Smooth muscle cell (in vitro differentiated cells): ENCODE measurements around the gene MARCO. TPM values are rescaled to one million over a fixed set of nuclear protein-coding genes. Genes with fewer than 3 reads are reported as not detected.

Experiments
- DNase-seq: peaks from one replicate; lab custom pipeline; 2025; ENCODE audit not compliant: unreplicated experiment; lab: John Stamatoyannopoulos, UW
- H2AFZ ChIP-seq: fragments of 200-600 bp; sonication (generic); 2 replicates; pipeline ENCODE4 v1.6.0; 2016; ENCODE audit warnings: antibody characterized with exemption, low read depth, mild to moderate bottlenecking
- H3F3A ChIP-seq: fragments of 200-600 bp; sonication (generic); 2 replicates; pipeline ENCODE4 v1.6.0; 2017; ENCODE audit warnings: antibody characterized with exemption, low read depth
- H3K27ac ChIP-seq: fragments of 200-600 bp; sonication (generic); 2 replicates; pipeline ENCODE4 v1.5.1; 2016; ENCODE audit warnings: low read depth, mild to moderate bottlenecking
- H3K27me3 ChIP-seq: fragments of 200-600 bp; sonication (generic); 2 replicates; pipeline ENCODE4 v1.6.1; 2016; ENCODE audit warnings: low read depth, mild to moderate bottlenecking
- H3K36me3 ChIP-seq: fragments of 200-600 bp; sonication (generic); 2 replicates; pipeline ENCODE4 v1.5.1; 2016; ENCODE audit warnings: low read depth
- H3K4me1 ChIP-seq: fragments of 200-600 bp; sonication (generic); 2 replicates; pipeline ENCODE4 v1.5.1; 2016; ENCODE audit warnings: low read depth
- H3K4me2 ChIP-seq: fragments of 200-600 bp; sonication (generic); 2 replicates; pipeline ENCODE4 v1.6.0; 2016; ENCODE audit warnings: mild to moderate bottlenecking
- H3K4me3 ChIP-seq: fragments of 200-600 bp; sonication (generic); 2 replicates; pipeline ENCODE4 v1.5.1; 2016; ENCODE audit warnings: mild to moderate bottlenecking
- H3K79me2 ChIP-seq: fragments of 200-600 bp; sonication (generic); 2 replicates; pipeline ENCODE4 v1.6.0; 2016; ENCODE audit warnings: low read depth, mild to moderate bottlenecking
- H3K9ac ChIP-seq: fragments of 200-600 bp; sonication (generic); 2 replicates; pipeline ENCODE4 v1.6.0; 2016; ENCODE audit warnings: low read depth
- H3K9me3 ChIP-seq: fragments of 200-600 bp; sonication (generic); replicated peaks from 2 replicates; pipeline ENCODE4 v1.5.1; 2016; ENCODE audit warnings: low read depth
- H4K20me1 ChIP-seq: fragments of 200-600 bp; sonication (generic); 2 replicates; pipeline ENCODE4 v1.6.0; 2016; ENCODE audit warnings: low read depth
- WGBS: methylation state at CpG from one replicate; pipeline ENCODE4 v1.1.7; 2016; ENCODE audit warnings: low lambda C conversion rate; 5-methylcytosine and 5-hydroxymethylcytosine counted together
- polyA plus RNA-seq: library from polyadenylated mRNA; unstranded; fragments of >200 nt; fragmentation: Nextera tagmentation; extraction: Ambion mirVana; gene quantifications from 2 replicates; pipeline ENCODE4 v1.2.1, GENCODE V29; 2016
- total RNA-seq: library from RNA; depleted of rRNA; stranded (reverse); fragments of >200 nt; gene quantifications from 2 replicates; pipeline ENCODE4 v1.2.3, GENCODE V29; 2014
- TF ChIP-seq, protein P1 (sequence below): fragments of 200-600 bp; sonication (generic); IDR thresholded peaks from 2 replicates; pipeline ENCODE4 v1.5.1; 2017; ENCODE audit warnings: borderline replicate concordance, mild to moderate bottlenecking, antibody characterized with exemption; ENCODE audit not compliant: insufficient read depth, poor library complexity, severe bottlenecking

The MARCO gene
- total and polyA plus RNA-seq, 2 experiments from 2014 or later, result not detected

DNA sequence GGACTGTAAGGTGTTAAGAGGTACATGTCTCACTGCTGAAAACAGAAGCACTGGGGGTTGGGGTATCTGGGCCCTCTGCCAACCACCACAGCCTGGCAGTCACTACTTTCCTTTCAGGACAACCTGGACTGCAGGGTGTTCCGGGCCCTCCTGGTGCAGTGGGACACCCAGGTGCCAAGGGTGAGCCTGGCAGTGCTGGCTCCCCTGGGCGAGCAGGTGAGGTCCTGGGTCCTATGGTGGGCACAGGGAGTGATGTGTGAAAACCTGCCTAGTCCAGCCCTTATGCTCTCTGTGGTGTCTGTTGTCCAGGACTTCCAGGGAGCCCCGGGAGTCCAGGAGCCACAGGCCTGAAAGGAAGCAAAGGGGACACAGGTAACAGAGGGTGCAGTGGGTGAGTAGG lies 40.0 kb downstream of the MARCO start:
- Histone ChIP-seq H2AFZ (no peak overlapping the region), H3K79me2 (no peaks in the 10 kb centered on the region), H3K4me1 (no peaks in the 10 kb centered on the region), H4K20me1 (no peaks in the 10 kb centered on the region), H3K4me2 (no peak overlapping the region), H3K4me3 (no peak overlapping the region), H3F3A (no peaks in the 10 kb centered on the region), H3K9ac (no peak overlapping the region), H3K27ac (no peak overlapping the region), H3K27me3 (peaks cover 38% of the 10 kb centered on the region), H3K9me3 (no peaks in the 10 kb centered on the region), H3K36me3 (no peaks in the 10 kb centered on the region)
- 90% methylated on average over 3 of the region's 3 CpGs for WGBS
- no peak for DNase-seq
- TF ChIP-seq, protein P1, sequence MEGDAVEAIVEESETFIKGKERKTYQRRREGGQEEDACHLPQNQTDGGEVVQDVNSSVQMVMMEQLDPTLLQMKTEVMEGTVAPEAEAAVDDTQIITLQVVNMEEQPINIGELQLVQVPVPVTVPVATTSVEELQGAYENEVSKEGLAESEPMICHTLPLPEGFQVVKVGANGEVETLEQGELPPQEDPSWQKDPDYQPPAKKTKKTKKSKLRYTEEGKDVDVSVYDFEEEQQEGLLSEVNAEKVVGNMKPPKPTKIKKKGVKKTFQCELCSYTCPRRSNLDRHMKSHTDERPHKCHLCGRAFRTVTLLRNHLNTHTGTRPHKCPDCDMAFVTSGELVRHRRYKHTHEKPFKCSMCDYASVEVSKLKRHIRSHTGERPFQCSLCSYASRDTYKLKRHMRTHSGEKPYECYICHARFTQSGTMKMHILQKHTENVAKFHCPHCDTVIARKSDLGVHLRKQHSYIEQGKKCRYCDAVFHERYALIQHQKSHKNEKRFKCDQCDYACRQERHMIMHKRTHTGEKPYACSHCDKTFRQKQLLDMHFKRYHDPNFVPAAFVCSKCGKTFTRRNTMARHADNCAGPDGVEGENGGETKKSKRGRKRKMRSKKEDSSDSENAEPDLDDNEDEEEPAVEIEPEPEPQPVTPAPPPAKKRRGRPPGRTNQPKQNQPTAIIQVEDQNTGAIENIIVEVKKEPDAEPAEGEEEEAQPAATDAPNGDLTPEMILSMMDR, result no peak

DNA sequence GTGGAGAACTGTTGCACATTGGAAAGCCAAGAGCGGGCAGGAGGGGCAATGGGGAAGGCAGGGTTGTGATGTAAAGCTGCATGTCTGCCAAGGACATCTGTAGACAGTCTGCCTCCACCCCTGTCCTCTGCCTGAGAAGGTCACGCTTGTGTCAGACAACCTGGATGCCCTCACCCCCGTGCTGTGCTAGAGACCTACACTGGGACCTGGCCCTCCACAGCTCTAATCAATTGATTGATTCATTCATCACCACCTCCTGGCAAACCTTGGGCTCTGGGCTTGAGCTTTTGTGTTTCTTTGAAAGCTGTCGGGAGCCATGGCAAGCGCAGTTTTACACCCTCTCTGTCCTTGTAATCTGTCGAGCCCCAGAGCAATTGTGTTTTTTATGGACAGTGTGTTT lies 41.1 kb downstream of the MARCO start:
- H3K27me3 ChIP-seq, result peaks cover 48% of the 10 kb centered on the region
- no peak overlapping the region for H3K4me2 ChIP-seq
- WGBS, result 86% methylated on average over 6 of the region's 6 CpGs
- H3K36me3 ChIP-seq, result no peaks in the 10 kb centered on the region
- no peaks in the 10 kb centered on the region for H3K79me2 ChIP-seq
- no peak for DNase-seq
- TF ChIP-seq, protein P1, result no peak
- no peaks in the 10 kb centered on the region for H3F3A ChIP-seq
- H3K9me3 ChIP-seq, result no peaks in the 10 kb centered on the region
- H4K20me1 ChIP-seq, result no peaks in the 10 kb centered on the region
- no peak overlapping the region for H3K4me3 ChIP-seq
- H3K9ac ChIP-seq, result no peak overlapping the region
- H2AFZ ChIP-seq, result no peak overlapping the region
- no peaks in the 10 kb centered on the region for H3K4me1 ChIP-seq
- H3K27ac ChIP-seq, result no peak overlapping the region

DNA sequence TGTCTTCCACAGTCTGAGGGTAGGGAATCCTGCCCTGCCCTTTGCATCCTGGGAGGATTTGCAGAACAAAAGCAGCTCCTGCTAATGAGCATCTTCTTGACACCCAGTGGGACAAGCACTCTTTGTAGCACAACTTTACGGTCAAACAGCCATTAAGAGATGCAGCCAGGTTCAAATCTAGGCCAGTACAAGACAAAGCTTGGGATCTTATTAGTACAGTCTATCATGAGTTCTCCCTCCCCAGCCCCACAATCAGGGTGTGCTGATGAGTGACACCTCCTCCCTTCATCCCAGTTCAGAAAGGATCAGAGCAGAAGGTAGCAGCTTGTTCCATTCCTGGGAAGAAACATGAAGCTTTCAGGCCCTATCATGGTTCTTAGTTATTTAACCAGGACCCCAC lies 41.9 kb downstream of the MARCO start:
- no peak overlapping the region for H3K27ac ChIP-seq
- H2AFZ ChIP-seq, result no peak overlapping the region
- no peaks in the 10 kb centered on the region for H3K79me2 ChIP-seq
- WGBS, result 86% methylated on average over 1 of the region's 1 CpG
- no peaks in the 10 kb centered on the region for H3K9me3 ChIP-seq
- no peak for DNase-seq
- H3K36me3 ChIP-seq, result no peaks in the 10 kb centered on the region
- peaks cover 46% of the 10 kb centered on the region for H3K27me3 ChIP-seq
- TF ChIP-seq, protein P1, result no peak
- H3K4me1 ChIP-seq, result no peaks in the 10 kb centered on the region
- H3K9ac ChIP-seq, result no peak overlapping the region
- H3K4me3 ChIP-seq, result no peak overlapping the region
- no peak overlapping the region for H3K4me2 ChIP-seq
- H3F3A ChIP-seq, result no peaks in the 10 kb centered on the region
- H4K20me1 ChIP-seq, result no peaks in the 10 kb centered on the region

DNA sequence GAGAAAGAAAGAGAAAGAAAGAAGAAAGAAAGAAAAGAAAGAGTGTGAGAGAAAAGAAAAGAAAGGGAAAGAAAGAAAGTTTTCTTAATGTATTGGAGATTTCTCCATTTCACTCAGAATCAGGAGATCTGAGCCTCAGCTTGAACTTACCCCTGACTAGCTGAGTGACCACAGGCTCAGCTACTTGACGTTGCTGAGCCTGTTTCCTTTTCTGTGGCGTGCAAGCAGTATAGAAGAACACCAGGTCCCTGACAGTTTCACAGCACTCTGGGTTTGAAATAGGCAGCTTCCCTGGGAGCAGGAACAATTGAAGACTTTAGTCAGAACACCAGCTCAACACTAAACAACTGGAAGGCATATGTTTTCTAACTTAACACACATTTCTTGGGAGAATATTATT lies 44.7 kb downstream of the MARCO start:
- peaks cover 27% of the 10 kb centered on the region for H3K27me3 ChIP-seq
- H3K27ac ChIP-seq, result no peak overlapping the region
- H3K4me2 ChIP-seq, result no peak overlapping the region
- no peak overlapping the region for H2AFZ ChIP-seq
- whole genome bisulfite sequencing, result 43% methylated on average over 2 of the region's 2 CpGs
- H3K9me3 ChIP-seq, result no peaks in the 10 kb centered on the region
- no peak overlapping the region for H3K9ac ChIP-seq
- no peak overlapping the region for H3K4me3 ChIP-seq
- H4K20me1 ChIP-seq, result no peaks in the 10 kb centered on the region
- no peaks in the 10 kb centered on the region for H3F3A ChIP-seq
- no peaks in the 10 kb centered on the region for H3K79me2 ChIP-seq
- no peaks in the 10 kb centered on the region for H3K36me3 ChIP-seq
- TF ChIP-seq, protein P1, result no peak
- H3K4me1 ChIP-seq, result no peaks in the 10 kb centered on the region
- no peak for DNase-seq
